HepG2 (cell line): Measurements from ENCODE around the gene TAF6. TPM values are rescaled to one million over a fixed set of nuclear protein-coding genes. Genes with fewer than 3 reads are reported as not detected.
"Not testable (repeated sequence)": the region's sequence is repeated elsewhere in the genome, so short reads cannot be mapped to it uniquely, and the experiment has no call there.

Experiments
- ATAC-seq: fragments of 200-7000 bp; cut with Tn5 transposase; 3 replicates; pipeline ENCODE4 v1.9.1; 2020; ENCODE audit warnings: mild to moderate bottlenecking, moderate library complexity
- BruUV-seq: library from RNA; stranded (reverse); fragments of 400-500 nt; replicated peaks from 2 replicates; lab custom pipeline; 2021; lab: Mats Ljungman, UMichigan
- CTCF ChIA-PET: fragments of 300-600 bp; formaldehyde crosslinking; extraction: SDS; loops from one replicate; lab custom pipeline; 2021; ENCODE audit warnings: low total read pairs, inconsistent platforms, low intra/inter-chr PET ratio; lab: Yijun Ruan, JAX
- POLR2A ChIA-PET: fragments of 350-600 bp; sonication (Branson Sonifier 250); formaldehyde crosslinking; loops from one replicate; lab custom pipeline; 2020; ENCODE audit warnings: antibody characterized with exemption, inconsistent platforms; lab: Yijun Ruan, JAX
- DNase-seq: peaks from one replicate; pipeline ENCODE4 v3.0.0-alpha.2; 2015; ENCODE audit warnings: low spot score
- FAIRE-seq: peaks from 3 replicates; lab custom pipeline; 2011; peaks lifted over from hg19 to GRCh38; lab: Jason Lieb, UNC
- H2AFZ ChIP-seq: one replicate; pipeline ENCODE4 v1.6.1; 2011; ENCODE audit warnings: low read length, inconsistent platforms
- H3K27ac ChIP-seq: fragments of 300-600 bp; 3 replicates; pipeline ENCODE4 v1.8.0; 2011; ENCODE audit warnings: mixed run types, mild to moderate bottlenecking, mixed read lengths, low read length, inconsistent platforms; ENCODE audit not compliant: insufficient read depth; ENCODE audit errors: extremely low read length
- H3K27me3 ChIP-seq, 2 experiments: fragments of 200-600 bp in 1 of 2; 2 replicates in 1 of 2; 3 replicates in 1 of 2; pipeline versions ENCODE4 v1.6.0 to v1.8.0; 2011; ENCODE audit warnings: low read length in 2 of 2, mild to moderate bottlenecking in 2 of 2, moderate library complexity in 2 of 2, inconsistent platforms in 1 of 2; ENCODE audit not compliant: insufficient read depth in 2 of 2, control insufficient read depth in 1 of 2
- H3K36me3 ChIP-seq, 2 experiments: fragments of 200-600 bp in 1 of 2; replicated peaks in 1 of 2; 2 replicates in 1 of 2; 3 replicates in 1 of 2; pipeline versions ENCODE4 v1.5.1 to v1.8.0; 2011; ENCODE audit warnings: low read length in 2 of 2, inconsistent platforms in 1 of 2; ENCODE audit not compliant: insufficient read depth in 2 of 2, control insufficient read depth in 1 of 2
- H3K4me1 ChIP-seq: 2 replicates; pipeline ENCODE4 v1.5.1; 2012; ENCODE audit warnings: low read length, inconsistent platforms; ENCODE audit not compliant: insufficient read depth
- H3K4me2 ChIP-seq: 2 replicates; pipeline ENCODE4 v1.6.0; 2011; ENCODE audit warnings: low read depth, low read length, inconsistent platforms
- H3K4me3 ChIP-seq, 3 experiments: fragments of 200-600 bp in 1 of 3; sonication (generic), shearing (Covaris generic) in 1 of 3; replicated peaks in 1 of 3; 2 replicates each; pipeline ENCODE4 v1.5.1; 2011 to 2016; ENCODE audit warnings: low read length in 3 of 3, inconsistent platforms in 2 of 3, low read depth in 2 of 3, mild to moderate bottlenecking in 2 of 3, control low read depth in 1 of 3, mixed read lengths in 1 of 3; ENCODE audit not compliant: insufficient read depth in 1 of 3
- H3K79me2 ChIP-seq: one replicate; pipeline ENCODE4 v1.6.1; 2011; ENCODE audit warnings: low read length, inconsistent platforms; ENCODE audit not compliant: insufficient read depth
- H3K9ac ChIP-seq: 2 replicates; pipeline ENCODE4 v1.6.0; 2011; ENCODE audit warnings: mild to moderate bottlenecking, low read depth, low read length, inconsistent platforms; ENCODE audit not compliant: insufficient read depth
- H3K9me3 ChIP-seq: 2 replicates; pipeline ENCODE4 v1.5.1; 2012; ENCODE audit warnings: mild to moderate bottlenecking, low read length
- H4K20me1 ChIP-seq: 2 replicates; pipeline ENCODE4 v1.6.0; 2011; ENCODE audit warnings: inconsistent platforms, mild to moderate bottlenecking, low read length, moderate library complexity; ENCODE audit not compliant: insufficient read depth
- ATF7 ChIP-seq, 2 experiments: fragments of 450-650 bp in 1 of 2; sonication (generic) in 1 of 2; formaldehyde crosslinking in 1 of 2; IDR thresholded peaks; 2 replicates each; pipeline versions ENCODE4 v1.4.0 to v1.6.1; 2016 to 2020; ENCODE audit warnings: antibody characterized with exemption in 1 of 2, mild to moderate bottlenecking in 1 of 2, missing genetic modification reagents in 1 of 2
- MAFF ChIP-seq: IDR thresholded peaks from 2 replicates; pipeline ENCODE4 v1.6.1; 2011; ENCODE audit warnings: low read depth, low read length, improper control_type of control experiment
- PRDM10 ChIP-seq: sonication (generic); formaldehyde crosslinking; IDR thresholded peaks from 2 replicates; pipeline ENCODE4 v1.4.0; 2020; ENCODE audit warnings: low read depth, missing genetic modification reagents
- PRDM4 ChIP-seq: sonication (generic); formaldehyde crosslinking; IDR thresholded peaks from 2 replicates; pipeline ENCODE4 v1.9.0; 2021; ENCODE audit warnings: missing genetic modification reagents, borderline replicate concordance
- PTBP1 ChIP-seq: fragments of 200-400 bp; formaldehyde crosslinking; IDR thresholded peaks from 2 replicates; pipeline ENCODE4 v1.6.1; 2018; ENCODE audit warnings: low read length, low read depth; ENCODE audit not compliant: poor library complexity, severe bottlenecking
- SALL1 ChIP-seq: sonication (generic); formaldehyde crosslinking; IDR thresholded peaks from 2 replicates; pipeline ENCODE4 v1.8.0; 2022; ENCODE audit warnings: mild to moderate bottlenecking, missing genetic modification reagents
- SKI ChIP-seq: fragments of 450-650 bp; IDR thresholded peaks from one replicate; pipeline ENCODE4 v1.6.1; 2018; ENCODE audit warnings: mild to moderate bottlenecking; ENCODE audit not compliant: partially characterized antibody
- TBP ChIP-seq: sonication (generic); formaldehyde crosslinking; IDR thresholded peaks from 2 replicates; pipeline ENCODE4 v1.5.0; 2020; ENCODE audit warnings: missing genetic modification reagents
- ZNF121 ChIP-seq: sonication (generic); formaldehyde crosslinking; IDR thresholded peaks from 2 replicates; pipeline ENCODE4 v1.5.0; 2020; ENCODE audit warnings: mild to moderate bottlenecking, missing genetic modification reagents
- ZNF616 ChIP-seq: sonication (generic); formaldehyde crosslinking; IDR thresholded peaks from 2 replicates; pipeline ENCODE4 v1.5.0; 2020; ENCODE audit warnings: low read depth, mild to moderate bottlenecking, missing genetic modification reagents
- ZNF83 ChIP-seq: sonication (generic); formaldehyde crosslinking; IDR thresholded peaks from 2 replicates; pipeline ENCODE4 v1.4.0; 2020; ENCODE audit warnings: missing genetic modification reagents, mild to moderate bottlenecking, borderline replicate concordance
- WGBS: methylation state at CpG from one replicate; pipeline ENCODE4 v1.1.6; 2017; ENCODE audit warnings: low lambda C conversion rate; 5-methylcytosine and 5-hydroxymethylcytosine counted together
- in situ Hi-C: cut with HindIII; loops from 2 replicates; pipeline ENCODE4 v1.10.0; 2017; ENCODE audit warnings: low pct_unique_long_range_greater_than_20kb; ENCODE audit not compliant: extremely low pct_ligation_motif_present
- intact Hi-C: fragments of 100-400 bp; cut with micrococcal nuclease; formaldehyde crosslinking; loops from one replicate; pipeline ENCODE4 v1.10.0; 2022; ENCODE audit not compliant: unreplicated experiment
- polyA plus RNA-seq, 8 experiments: library from polyadenylated mRNA; depleted of rRNA in 3 of 8; stranded (reverse) in 7 of 8; unstranded in 1 of 8; fragments of >200 nt; fragmentation: Illumina TruSeq in 4 of 8; extraction: Trizol in 4 of 8; gene quantifications; 2 replicates each; pipeline versions ENCODE4 v1.2.1 to v1.2.3, GENCODE V29; 2011 to 2016; ENCODE audit warnings: low read depth in 4 of 8, missing spikeins in 1 of 8, mixed read lengths in 1 of 8; ENCODE audit not compliant: insufficient read depth in 1 of 8
- total RNA-seq, 5 experiments: library from RNA; depleted of rRNA; stranded (reverse); fragments of >200 nt; fragmentation: Illumina TruSeq; extraction: Trizol; gene quantifications; 2 replicates each; pipeline ENCODE4 v1.2.3, GENCODE V29; 2016; ENCODE audit warnings: low read depth in 1 of 5

The TAF6 gene
- total and polyA plus RNA-seq, 2 of the 13 experiments (the other 11 are each of a cell fraction or from before 2014, with no cell fraction given) = 12.9 to 18.8 TPM

- TF ChIP-seq PRDM10 (CRISPR knock-in tag) (no peak), SKI (no peak), ATF7 (IDR thresholded peaks at IDR 0.05) (peak; percentile 40; the same call in 1 of the 2 replicates), ATF7 (CRISPR knock-in tag; IDR thresholded peaks at IDR 0.05) (no peak), MAFF (no peak), PTBP1 (peak; percentile 32), TBP (CRISPR knock-in tag) (no peak), PRDM4 (CRISPR knock-in tag) (no peak), ZNF616 (CRISPR knock-in tag) (no peak), ZNF83 (CRISPR knock-in tag) (no peak), ZNF121 (peak; percentile 85), SALL1 (peak; percentile 47; the same call in 1 of the 2 replicates)
Measured at GRCh38 chr7:100130608-100131453, 11.7 kb upstream of the TAF6 start (continued).

- H3K9me3 ChIP-seq, H3K79me2 ChIP-seq, H3K36me3 ChIP-seq, BruUV-seq, H3K27ac ChIP-seq, H4K20me1 ChIP-seq, H3K27me3 ChIP-seq, ATAC-seq, H3K4me3 ChIP-seq, intact Hi-C loops, H3K9ac ChIP-seq, H2AFZ ChIP-seq, FAIRE-seq, DNase-seq: not testable (repeated sequence)
- Histone ChIP-seq H3K4me2 (0 out of 2 replicates have a peak overlapping the region, but pooled peaks have one; percentile 80), H3K4me1 (peaks cover 44% of the 10 kb centered on the region)
- in situ Hi-C loops = loop anchor here (5.0 kb wide), 1 partner anchor 82 kb away; no protein-coding TSS in a partner anchor
- CTCF ChIA-PET = interaction anchor here (1.9 kb wide), 1 partner anchor 21 kb away, joined by 5 read pairs; no protein-coding TSS in a partner anchor
- WGBS = 100% methylated on average over 1 of the region's 1 CpG
- POLR2A ChIA-PET = interaction anchor here (1.4 to 3.7 kb wide), 3 partner anchors 12 to 29 kb away, joined by 3 to 26 read pairs (median 8); partner anchors contain the start of genes AP4M1, LAMTOR4 and MCM7
Measured at GRCh38 chr7:100130220-100130607, 11.1 kb upstream of the TAF6 start.
